ENCODE data around the gene SMYD3. TPM values are rescaled to one million over a fixed set of nuclear protein-coding genes. Genes with fewer than 3 reads are reported as not detected.

The SMYD3 gene
- total RNA-seq, 4 donors from 2014 or later: 7.6 to 26.3 (median 13.4) TPM

- TF ChIP-seq CTCF (IDR thresholded peaks at IDR 0.05): no peak
- ATAC-seq (ENCODE audit: low FRiP score) (no peak), DNase-seq (ENCODE audit: low spot score) (no peak)
Measured at GRCh38 chr1:246517391-246517790, 10.3 kb upstream of the SMYD3 start.

- ATAC-seq (ENCODE audit: low FRiP score): no peak
- TF ChIP-seq CTCF (IDR thresholded peaks at IDR 0.05): no peak
Measured at GRCh38 chr1:246516126-246516525, 9.0 kb upstream of the SMYD3 start.

GRCh38 chr1:246515390-246516005 is 8.4 kb upstream of the SMYD3 start:
- ATAC-seq (ENCODE audit: low FRiP score) (no peak), DNase-seq (ENCODE audit: low spot score) (no peak)
- no peak for TF ChIP-seq CTCF (IDR thresholded peaks at IDR 0.05)

More at GRCh38 chr1:246516126-246516525, 9.0 kb upstream of the SMYD3 start:
- DNase-seq (ENCODE audit: low spot score): no peak

GRCh38 chr1:246513619-246514343 is 6.7 kb upstream of the SMYD3 start:
- DNase-seq (ENCODE audit: low spot score) (no peak), ATAC-seq (ENCODE audit: low FRiP score) (no peak)
- TF ChIP-seq CTCF (IDR thresholded peaks at IDR 0.05): no peak

- ATAC-seq (ENCODE audit: low FRiP score) (no peak), DNase-seq (ENCODE audit: low spot score) (no peak)
- no peak for TF ChIP-seq CTCF (IDR thresholded peaks at IDR 0.05)
Measured at GRCh38 chr1:246513041-246513440, 6.0 kb upstream of the SMYD3 start.

- DNase-seq (ENCODE audit: low spot score) (no peak), ATAC-seq (ENCODE audit: low FRiP score) (no peak)
- TF ChIP-seq CTCF (IDR thresholded peaks at IDR 0.05): no peak
Measured at GRCh38 chr1:246512635-246513034, 5.6 kb upstream of the SMYD3 start.

GRCh38 chr1:246512230-246512629 is 5.2 kb upstream of the SMYD3 start:
- no peak for DNase-seq (ENCODE audit: low spot score)

More at GRCh38 chr1:246512230-246512629, 5.2 kb upstream of the SMYD3 start:
- no peak for ATAC-seq (ENCODE audit: low FRiP score)
- TF ChIP-seq CTCF (IDR thresholded peaks at IDR 0.05): no peak

Data from omental fat pad (tissue), 4 donors.